Inflammatory macrophage treated with lipopolysaccharide for 1 hour (primary cell): Measurements from ENCODE around the gene CARF.
A peak's percentile ranks its signal among the peaks of the same experiment; 100 is the strongest.
"Not testable (repeated sequence)": the region's sequence is repeated elsewhere in the genome, so short reads cannot be mapped to it uniquely, and the experiment has no call there.

ENCODE experiments used
- DNase-seq, 2 donors: peaks; one replicate each; pipeline ENCODE4 v3.0.0-alpha.2; 2020 to 2022

CARF gene

GRCh38 chr2:202941771-202942170, 29.7 kb downstream of the CARF start:
- no peak for DNase-seq

DNA sequence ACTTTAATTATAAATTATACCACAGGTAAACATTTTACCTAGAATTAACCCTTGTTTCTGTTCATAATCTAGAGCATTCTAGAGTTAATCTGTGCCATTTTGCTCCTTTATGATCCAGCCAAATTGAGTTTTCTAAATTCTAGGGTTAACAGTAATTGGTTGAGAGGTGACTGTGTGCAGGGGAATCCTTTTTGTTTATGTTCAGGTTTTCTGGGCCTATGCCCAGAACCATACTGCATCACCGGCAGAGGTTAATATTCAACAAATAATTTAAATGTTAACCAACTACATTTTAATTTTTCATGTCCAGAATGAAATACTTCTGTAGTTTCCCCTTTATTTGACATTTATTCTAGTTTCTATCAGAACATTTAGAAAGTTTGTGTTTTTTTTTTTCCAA, 32.3 kb downstream of the CARF start:
- no peak for DNase-seq

DNA sequence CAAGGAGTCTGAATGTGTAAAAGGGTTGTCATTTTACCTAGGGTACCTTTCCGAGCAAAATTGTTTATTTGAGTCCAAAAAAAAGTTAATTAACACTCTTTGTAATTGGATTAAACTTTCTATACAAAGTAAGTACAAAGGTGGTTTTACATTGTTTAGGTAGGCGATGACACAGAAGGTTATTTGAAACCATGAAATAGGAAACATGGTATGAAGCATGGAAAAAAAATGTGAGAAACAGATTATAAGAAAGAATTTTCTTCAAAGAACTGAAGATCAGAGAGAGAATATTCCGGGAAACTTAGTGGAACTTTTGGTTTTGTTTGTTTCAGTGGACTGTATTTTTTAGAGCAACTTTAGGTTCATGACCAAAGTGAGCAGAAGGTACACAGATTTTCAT, 32.7 kb downstream of the CARF start:
- no peak for DNase-seq

DNA sequence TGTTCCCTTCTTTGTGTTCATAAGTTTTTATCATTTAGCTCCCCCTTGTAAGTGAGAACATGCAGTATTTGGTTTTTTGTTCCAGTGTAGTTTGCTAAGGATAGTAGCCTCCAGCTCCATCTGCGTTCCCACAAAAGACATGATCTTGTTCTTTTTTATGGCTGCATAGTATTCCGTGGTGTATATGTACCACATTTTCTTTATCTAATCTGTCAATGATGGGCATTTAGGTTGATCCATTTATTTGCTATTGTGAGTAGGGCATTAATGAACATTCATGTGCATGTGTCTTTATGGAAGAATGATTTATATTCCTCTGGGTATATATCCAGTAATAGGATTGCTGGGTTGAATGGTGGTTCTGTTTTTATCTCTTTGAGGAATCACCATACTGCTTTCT, 33.4 kb downstream of the CARF start:
- DNase-seq: no peak

DNA sequence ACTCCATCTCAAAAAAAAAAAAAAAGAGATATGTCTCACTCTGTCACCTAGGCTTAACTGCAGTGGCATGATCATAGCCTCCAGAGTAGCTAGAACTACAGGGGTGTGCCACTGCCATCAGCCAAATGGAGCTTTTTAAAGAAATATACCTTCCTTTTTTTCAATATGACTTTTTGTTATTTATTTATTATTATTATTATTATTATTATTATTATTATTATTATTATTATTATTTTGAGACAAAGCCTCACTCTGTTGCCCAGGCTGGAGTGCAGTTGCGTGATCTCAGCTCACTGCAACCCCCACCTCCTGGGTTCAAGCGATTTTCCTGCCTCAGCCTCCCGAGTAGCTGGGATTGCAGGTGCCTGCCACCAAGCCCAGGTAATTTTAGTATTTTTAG, 37.3 kb downstream of the CARF start:
- not testable (repeated sequence) for DNase-seq

- DNase-seq: peak; percentile 79 to 88
Measured at GRCh38 chr2:202950592-202950991, 38.5 kb downstream of the CARF start.

GRCh38 chr2:202960524-202960923, 48.4 kb downstream of the CARF start:
- no peak for DNase-seq

DNA sequence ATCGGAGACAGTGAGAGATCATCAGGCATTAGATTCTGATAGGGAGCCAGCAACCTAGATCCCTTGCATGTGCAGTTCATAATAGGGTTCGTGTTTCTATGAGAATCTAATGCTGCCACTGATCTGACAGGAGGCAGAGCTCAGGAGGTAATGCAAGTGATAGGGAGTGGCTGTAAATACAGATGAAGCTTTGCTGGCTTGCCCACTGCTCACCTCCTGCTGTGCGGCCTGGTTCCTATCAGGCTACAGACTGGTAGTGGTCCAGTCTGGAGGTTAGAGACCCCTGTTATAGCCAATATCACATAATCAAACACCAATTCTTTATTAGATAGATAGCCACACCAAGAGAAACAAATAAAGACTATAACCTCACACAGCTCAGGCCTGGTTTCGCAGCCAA, 51.6 kb downstream of the CARF start:
- DNase-seq: no peak

DNA sequence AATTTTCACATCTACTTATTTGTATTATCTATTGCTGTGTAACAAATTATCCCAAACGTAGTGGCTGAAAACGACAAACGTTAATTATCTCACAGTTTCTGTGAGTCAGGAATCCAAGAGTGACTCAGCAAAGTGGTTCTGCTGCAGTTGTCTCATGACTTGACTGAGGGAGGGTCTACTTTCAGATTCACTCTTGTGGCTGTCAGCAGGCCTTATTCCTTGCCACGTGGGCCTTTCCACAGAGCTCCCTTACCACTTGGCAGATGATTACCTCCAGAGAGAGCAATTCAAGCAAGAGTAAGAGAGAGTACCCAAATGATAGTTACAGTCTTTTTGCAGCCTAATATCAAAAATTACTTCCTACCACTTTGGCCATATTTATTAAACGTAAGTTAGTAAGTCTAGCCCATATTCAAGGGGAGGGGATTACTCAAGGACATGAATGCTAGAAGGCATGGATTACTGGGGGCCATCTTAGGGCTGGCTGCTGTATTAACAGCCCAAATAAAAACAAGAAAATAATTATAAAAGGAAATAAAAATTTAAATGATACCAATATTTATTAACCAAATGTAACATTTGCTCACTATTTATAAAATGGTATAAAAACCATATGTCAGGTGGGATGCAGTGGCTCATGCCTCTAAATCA, 53.9 kb downstream of the CARF start:
- peak; percentile 69 to 87 for DNase-seq

GRCh38 chr2:202969404-202969803, 57.3 kb downstream of the CARF start:
- DNase-seq: not testable (repeated sequence)

GRCh38 chr2:202976809-202977208, 64.7 kb downstream of the CARF start:
- no peak for DNase-seq

DNA sequence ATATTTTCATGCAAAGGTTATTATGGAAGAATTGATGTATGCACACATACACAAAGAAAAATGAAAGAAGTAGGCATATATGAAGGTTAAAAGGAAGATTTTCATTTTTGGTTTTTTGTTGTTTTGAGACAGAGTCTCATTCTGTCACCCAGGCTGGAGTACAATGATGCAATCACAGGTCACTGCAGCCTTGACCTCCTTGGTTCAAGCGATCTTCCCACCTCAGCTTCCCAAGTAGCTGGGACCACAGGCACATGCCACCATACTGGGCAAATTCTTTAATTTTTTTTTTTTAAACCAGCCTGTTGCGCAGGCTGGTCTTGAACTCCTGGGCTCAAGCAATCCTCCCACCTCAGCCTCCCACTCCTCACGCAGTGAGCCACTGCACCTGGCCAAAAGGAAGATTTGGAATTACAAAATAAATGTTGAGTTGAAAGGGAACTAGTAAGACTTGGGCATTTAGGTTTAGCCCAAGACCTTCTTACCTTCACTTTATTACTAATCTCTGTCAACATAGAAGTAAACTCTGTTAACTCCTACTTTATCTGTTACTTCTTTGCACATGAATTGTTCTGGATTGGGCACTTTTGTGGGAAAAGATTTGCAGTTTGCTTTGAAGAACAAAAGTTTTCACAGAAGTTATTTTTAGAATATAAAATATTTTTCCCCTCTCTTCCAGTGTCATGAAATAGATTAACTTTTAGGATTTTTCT, 70.9 kb downstream of the CARF start:
- DNase-seq: no peak

GRCh38 chr2:202989749-202990148, 77.7 kb downstream of the CARF start:
- no peak for DNase-seq

- DNase-seq: no peak
Measured at GRCh38 chr2:202990501-202990900, 78.4 kb downstream of the CARF start.

DNA sequence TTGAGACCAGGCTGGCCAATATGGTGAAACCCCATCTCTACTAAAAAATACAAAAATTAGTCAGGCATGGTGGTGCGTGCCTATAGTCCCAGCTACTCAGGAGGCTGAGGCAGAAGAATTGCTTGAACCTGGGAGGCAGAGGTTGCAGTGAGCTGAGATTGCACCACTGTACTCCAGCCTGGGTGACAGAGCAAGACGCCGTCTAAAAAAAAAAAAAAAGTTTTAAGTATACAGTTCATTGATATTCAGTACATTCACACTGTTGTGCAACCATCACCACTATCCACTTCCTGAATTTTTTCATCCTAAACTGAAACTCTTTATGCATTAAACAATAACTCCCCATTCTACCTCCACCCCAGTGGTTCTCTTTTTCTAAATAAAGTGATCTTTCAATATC, 85.0 kb downstream of the CARF start:
- peak; percentile 85 to 87 for DNase-seq

GRCh38 chr2:203002054-203002821, 90.2 kb downstream of the CARF start:
- no peak for DNase-seq

- no peak for DNase-seq
Measured at GRCh38 chr2:203003716-203004115, 91.6 kb downstream of the CARF start.

DNA sequence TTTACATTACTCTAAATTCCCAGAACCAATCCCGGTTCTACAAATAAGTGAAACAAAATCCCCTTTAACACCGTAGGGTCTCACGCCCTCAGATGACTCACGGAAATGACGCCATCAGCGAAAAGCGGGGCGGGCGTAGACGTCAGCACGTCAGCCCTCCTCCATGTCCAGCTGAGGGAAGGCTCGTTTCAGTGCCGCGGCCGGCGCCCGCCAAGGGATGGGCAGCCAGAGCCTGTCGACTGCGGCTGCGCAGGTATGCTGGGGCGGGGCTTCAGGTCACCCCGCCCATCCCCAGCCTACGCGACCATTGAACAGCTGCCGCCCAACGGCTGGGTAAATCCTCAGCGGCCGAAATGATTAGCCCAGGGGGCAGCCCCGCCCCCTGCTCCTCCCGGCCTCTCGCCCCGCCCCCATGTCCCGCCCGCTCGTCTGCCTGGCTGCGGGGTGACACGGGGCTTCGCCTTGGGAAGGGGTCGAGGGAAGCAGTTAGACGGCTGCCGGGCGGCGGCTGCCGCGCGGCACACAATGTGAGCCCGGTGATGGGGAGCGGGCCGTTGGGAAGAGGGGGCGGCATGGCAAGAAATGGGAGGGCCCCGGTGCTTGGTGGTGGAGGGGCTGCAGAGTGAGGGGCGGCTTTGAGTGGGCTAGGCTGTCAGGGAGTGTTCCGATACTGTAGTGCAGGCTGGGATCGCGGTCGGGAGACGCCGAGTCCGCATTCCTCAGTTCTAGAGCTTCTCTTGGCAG, 102.6 kb downstream of the CARF start, which contains the start of gene NBEAL1:
TSS of gene NBEAL1 (plus strand) at position 420 of the 744 bp plus-strand sequence. CDS start 1,510 bp downstream, outside the sequence.
- DNase-seq: peak; percentile 98 to 99

- no peak for DNase-seq
Measured at GRCh38 chr2:203016716-203017115, 104.6 kb downstream of the CARF start.

- no peak for DNase-seq
Measured at GRCh38 chr2:203018181-203018580, 106.1 kb downstream of the CARF start.

GRCh38 chr2:203019142-203019541, 107.1 kb downstream of the CARF start:
- no peak for DNase-seq

DNA sequence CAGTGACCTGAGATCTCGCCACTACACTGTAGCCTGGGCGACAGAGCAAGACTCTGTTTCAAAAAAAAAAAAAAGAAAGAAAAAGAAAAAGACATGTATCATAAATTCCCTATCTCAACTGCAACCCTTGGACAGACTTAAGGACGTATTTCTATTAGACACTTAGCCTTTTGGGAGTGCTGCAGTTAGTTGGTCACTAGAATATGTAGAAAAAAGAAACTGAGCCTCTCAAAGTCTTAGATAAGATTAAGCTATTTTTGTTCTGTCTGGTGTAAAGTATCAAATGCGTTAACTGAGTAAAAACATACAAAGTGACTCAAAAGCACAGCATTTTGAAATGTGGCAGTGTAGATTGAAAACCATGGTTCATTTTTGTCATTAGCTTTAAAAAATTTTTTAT, 109.9 kb downstream of the CARF start:
- no peak for DNase-seq

DNA sequence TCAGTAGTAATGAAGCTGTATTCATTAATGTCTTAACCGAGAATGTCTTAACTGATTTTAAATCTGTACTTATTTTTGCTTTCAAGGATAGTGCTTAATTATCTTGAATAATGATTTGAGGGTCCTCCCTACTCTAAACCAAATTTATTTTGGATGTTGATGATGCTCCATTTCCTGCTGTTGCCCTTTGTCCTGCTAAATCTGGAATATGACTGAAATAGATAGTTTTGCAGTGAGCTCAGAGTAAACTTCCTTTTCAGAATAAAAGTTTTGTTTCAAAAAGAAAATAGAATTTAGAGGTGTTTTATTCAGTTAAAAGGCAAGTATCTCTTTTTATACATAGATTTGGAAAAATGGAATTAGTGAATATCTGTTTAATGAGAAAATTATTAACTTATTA, 110.7 kb downstream of the CARF start:
- no peak for DNase-seq
